T-cell (primary cell): ENCODE data around the gene BDKRB1. TPM values are rescaled to one million over a fixed set of nuclear protein-coding genes. Genes with fewer than 3 reads are reported as not detected.

Experiments
- ATAC-seq, 4 experiments: fragments of 200-7000 bp in 3 of 4; fragments of 150-1000 bp in 1 of 4; cut with Tn5 transposase; replicated peaks in 1 of 4; 1 replicate in 3 of 4; 2 replicates in 1 of 4; pipeline ENCODE4 v1.10.0; 2021; ENCODE audit warnings: moderate library complexity in 3 of 4, mild to moderate bottlenecking in 2 of 4, moderate number of reproducible peaks in 1 of 4
- CTCF ChIA-PET, 2 donors: fragments of 300-600 bp; sonication (Branson Sonifier 250); formaldehyde crosslinking; loops; one replicate each; lab custom pipeline; 2022; ENCODE audit warnings: antibody characterized with exemption in 2 of 2; lab: Charles Lee
- POLR2A ChIA-PET, 2 donors: fragments of 300-600 bp; sonication (Branson Sonifier 250); formaldehyde crosslinking; loops; one replicate each; lab custom pipeline; 2022; ENCODE audit warnings: antibody characterized with exemption in 2 of 2; lab: Charles Lee
- DNase-seq, 35 experiments: peaks; one replicate each; pipeline versions ENCODE4 v3.0.0 to v3.0.0-alpha.2; 2013 to 2023
- H3K27ac ChIP-seq: one replicate; pipeline ENCODE4 v1.5.1; 2013; ENCODE audit warnings: low read length
- H3K27me3 ChIP-seq, 2 experiments: replicated peaks in 1 of 2; 1 replicate in 1 of 2; 2 replicates in 1 of 2; pipeline versions ENCODE4 v1.6.1 to v1.7.0; 2013; ENCODE audit warnings: low read length in 1 of 2, mixed read lengths in 1 of 2; ENCODE audit not compliant: control insufficient read depth in 2 of 2, insufficient read depth in 2 of 2; ENCODE audit errors: extremely low read depth in 1 of 2
- H3K36me3 ChIP-seq, 2 donors: 1 replicate in 1 of 2; 2 replicates in 1 of 2; pipeline versions ENCODE4 v1.6.1 to v1.7.0; 2013; ENCODE audit warnings: low read length in 1 of 2; ENCODE audit not compliant: control insufficient read depth in 2 of 2, insufficient read depth in 1 of 2; ENCODE audit errors: extremely low read depth in 1 of 2
- H3K4me1 ChIP-seq, 2 experiments: 1 replicate in 1 of 2; 2 replicates in 1 of 2; pipeline versions ENCODE4 v1.6.1 to v1.7.0; 2013; ENCODE audit warnings: low read length in 2 of 2, mixed read lengths in 1 of 2; ENCODE audit not compliant: insufficient read depth in 2 of 2, control insufficient read depth in 1 of 2; ENCODE audit errors: extremely low read depth in 1 of 2
- H3K4me3 ChIP-seq, 2 donors: 1 replicate in 1 of 2; 2 replicates in 1 of 2; pipeline versions ENCODE4 v1.5.1 to v1.7.0; 2013; ENCODE audit warnings: mild to moderate bottlenecking in 2 of 2, low read length in 1 of 2, moderate library complexity in 1 of 2; ENCODE audit not compliant: control insufficient read depth in 1 of 2; ENCODE audit errors: extremely low read depth in 1 of 2
- H3K9me3 ChIP-seq: 2 replicates; pipeline ENCODE4 v1.7.0; 2013
- H3K27ac Mint-ChIP-seq, 2 donors: one replicate each; pipeline ENCODE4 v1.8.0; 2020 to 2021; ENCODE audit warnings: mild to moderate bottlenecking in 2 of 2, mixed read lengths in 2 of 2
- H3K27me3 Mint-ChIP-seq, 2 donors: one replicate each; pipeline ENCODE4 v1.8.0; 2021 to 2022; ENCODE audit warnings: mixed read lengths in 2 of 2
- H3K36me3 Mint-ChIP-seq: one replicate; pipeline ENCODE4 v1.8.0; 2021; ENCODE audit warnings: mixed read lengths
- H3K4me1 Mint-ChIP-seq, 3 donors: one replicate each; pipeline ENCODE4 v1.8.0; 2020 to 2022; ENCODE audit warnings: mixed read lengths in 3 of 3, mild to moderate bottlenecking in 1 of 3
- H3K4me3 Mint-ChIP-seq, 3 donors: one replicate each; pipeline ENCODE4 v1.8.0; 2020 to 2022; ENCODE audit warnings: mild to moderate bottlenecking in 3 of 3, mixed read lengths in 3 of 3, moderate library complexity in 3 of 3
- H3K9me3 Mint-ChIP-seq, 3 donors: one replicate each; pipeline ENCODE4 v1.8.0; 2020 to 2022; ENCODE audit warnings: mixed read lengths in 3 of 3
- WGBS: methylation state at CpG from one replicate; pipeline ENCODE4 v1.1.5; 2013; ENCODE audit warnings: missing lambda C conversion rate; ENCODE audit not compliant: insufficient coverage; 5-methylcytosine and 5-hydroxymethylcytosine counted together
- total RNA-seq, 35 experiments: library from RNA in 6 of 35; stranded (reverse) in 6 of 35; fragments of 120-200 nt in 1 of 35; gene quantifications; one replicate each; pipeline versions ENCODE4 v1.2.1 to v1.2.4 and lab custom pipeline; 2013 to 2026

Gene BDKRB1
- total RNA-seq, 5 donors from 2014 or later (not counting 1 experiment from before 2014, with no cell fraction given): not detected

GRCh38 chr14:96221841-96222240, 34.2 kb upstream of the BDKRB1 start:
- ATAC-seq (no peak), DNase-seq (no peak)
- Histone ChIP-seq H3K27me3 (peaks cover 0 to 22% of the 10 kb centered on the region in 2 experiments), H3K4me1 (no peaks in the 10 kb centered on the region), H3K4me3 (no peak overlapping the region), H3K36me3 (no peaks in the 10 kb centered on the region), H3K9me3 (no peaks in the 10 kb centered on the region), H3K27ac (no peak overlapping the region)
- no peaks in the 10 kb centered on the region for H3K36me3 Mint-ChIP-seq
- WGBS: 84% methylated on average over 4 of the region's 8 CpGs
- H3K27me3 Mint-ChIP-seq: peaks cover 14 to 20% of the 10 kb centered on the region in 2 donors
- H3K27ac Mint-ChIP-seq: no peak overlapping the region
- no peaks in the 10 kb centered on the region for H3K4me1 Mint-ChIP-seq
- no peak overlapping the region for H3K4me3 Mint-ChIP-seq
- POLR2A ChIA-PET: no interaction called here
- CTCF ChIA-PET: no interaction called here
- H3K9me3 Mint-ChIP-seq: no peaks in the 10 kb centered on the region

- Mint-ChIP-seq H3K4me1 (no peaks in the 10 kb centered on the region), H3K27me3 (peaks cover 14 to 21% of the 10 kb centered on the region in 2 donors), H3K9me3 (no peaks in the 10 kb centered on the region), H3K27ac (no peak overlapping the region), H3K36me3 (no peaks in the 10 kb centered on the region), H3K4me3 (no peak overlapping the region)
- no peak overlapping the region for H3K4me3 ChIP-seq
- H3K36me3 ChIP-seq: no peaks in the 10 kb centered on the region
- H3K27me3 ChIP-seq: peaks cover 0 to 20% of the 10 kb centered on the region in 2 experiments
- no peaks in the 10 kb centered on the region for H3K9me3 ChIP-seq
- no peak overlapping the region for H3K27ac ChIP-seq
- no peaks in the 10 kb centered on the region for H3K4me1 ChIP-seq
- 62% methylated on average over 6 of the region's 8 CpGs for WGBS
- ChIA-PET CTCF (no interaction called here), POLR2A (no interaction called here)
- ATAC-seq: no peak
- no peak for DNase-seq
Observed at GRCh38 chr14:96224480-96225096, 31.4 kb upstream of the BDKRB1 start.

GRCh38 chr14:96225213-96225612, 30.8 kb upstream of the BDKRB1 start:
- no peak for DNase-seq
- H3K36me3 ChIP-seq: no peaks in the 10 kb centered on the region
- no peak overlapping the region for H3K4me3 Mint-ChIP-seq
- peaks cover 0 to 17% of the 10 kb centered on the region in 2 experiments for H3K27me3 ChIP-seq
- peaks cover 14 to 19% of the 10 kb centered on the region in 2 donors for H3K27me3 Mint-ChIP-seq
- H3K27ac Mint-ChIP-seq: no peak overlapping the region
- no peaks in the 10 kb centered on the region for H3K4me1 ChIP-seq
- H3K36me3 Mint-ChIP-seq: no peaks in the 10 kb centered on the region
- no peaks in the 10 kb centered on the region for H3K9me3 ChIP-seq
- H3K4me1 Mint-ChIP-seq: no peaks in the 10 kb centered on the region
- CTCF ChIA-PET: no interaction called here
- 75% methylated on average over 1 of the region's 5 CpGs for WGBS
- no peak for ATAC-seq
- POLR2A ChIA-PET: no interaction called here
- no peaks in the 10 kb centered on the region for H3K9me3 Mint-ChIP-seq
- no peak overlapping the region for H3K4me3 ChIP-seq
- H3K27ac ChIP-seq: no peak overlapping the region

GRCh38 chr14:96225745-96226151, 30.3 kb upstream of the BDKRB1 start:
- 18% methylated on average over 3 of the region's 5 CpGs for WGBS
- Histone ChIP-seq H3K4me1 (no peaks in the 10 kb centered on the region), H3K27ac (no peak overlapping the region), H3K9me3 (no peaks in the 10 kb centered on the region), H3K27me3 (peaks cover 0 to 14% of the 10 kb centered on the region in 2 experiments), H3K4me3 (no peak overlapping the region), H3K36me3 (no peaks in the 10 kb centered on the region)
- DNase-seq (no peak), ATAC-seq (no peak)
- ChIA-PET CTCF (no interaction called here), POLR2A (no interaction called here)
- H3K4me1 Mint-ChIP-seq: no peaks in the 10 kb centered on the region
- H3K27me3 Mint-ChIP-seq: peaks cover 11 to 16% of the 10 kb centered on the region in 2 donors
- no peak overlapping the region for H3K4me3 Mint-ChIP-seq
- H3K36me3 Mint-ChIP-seq: no peaks in the 10 kb centered on the region
- H3K9me3 Mint-ChIP-seq: no peaks in the 10 kb centered on the region
- no peak overlapping the region for H3K27ac Mint-ChIP-seq

GRCh38 chr14:96227428-96227827, 28.6 kb upstream of the BDKRB1 start:
- Histone ChIP-seq H3K9me3 (no peaks in the 10 kb centered on the region), H3K4me3 (no peak overlapping the region), H3K27ac (no peak overlapping the region), H3K27me3 (peaks cover 0 to 8% of the 10 kb centered on the region in 2 experiments), H3K4me1 (no peaks in the 10 kb centered on the region), H3K36me3 (no peaks in the 10 kb centered on the region)
- Mint-ChIP-seq H3K9me3 (no peaks in the 10 kb centered on the region), H3K4me1 (no peaks in the 10 kb centered on the region), H3K4me3 (no peak overlapping the region), H3K27me3 (peaks cover 10 to 12% of the 10 kb centered on the region in 2 donors), H3K27ac (no peak overlapping the region), H3K36me3 (no peaks in the 10 kb centered on the region)
- CTCF ChIA-PET: no interaction called here
- no peak for ATAC-seq
- 95% methylated on average over 6 of the region's 7 CpGs for WGBS
- POLR2A ChIA-PET: no interaction called here
- no peak for DNase-seq

- H3K27me3 Mint-ChIP-seq: peaks cover 10% of the 10 kb centered on the region in 2 donors
- H3K36me3 Mint-ChIP-seq: no peaks in the 10 kb centered on the region
- Histone ChIP-seq H3K27ac (no peak overlapping the region), H3K4me3 (no peak overlapping the region), H3K4me1 (no peaks in the 10 kb centered on the region), H3K27me3 (peaks cover 0 to 15% of the 10 kb centered on the region in 2 experiments), H3K9me3 (no peaks in the 10 kb centered on the region), H3K36me3 (no peaks in the 10 kb centered on the region)
- no peak overlapping the region for H3K27ac Mint-ChIP-seq
- ChIA-PET POLR2A (no interaction called here), CTCF (no interaction called here)
- ATAC-seq (no peak), DNase-seq (no peak)
- no peak overlapping the region for H3K4me3 Mint-ChIP-seq
- H3K4me1 Mint-ChIP-seq: no peaks in the 10 kb centered on the region
- no peaks in the 10 kb centered on the region for H3K9me3 Mint-ChIP-seq
- WGBS: 93% methylated on average over 6 of the region's 6 CpGs
Observed at GRCh38 chr14:96229315-96229714, 26.7 kb upstream of the BDKRB1 start.
